GM18868 (cell line): ENCODE results near the gene RPL31.

ENCODE experiments used
- ATAC-seq: cut with Tn5 transposase; IDR thresholded peaks from one replicate; pipeline ENCODE4 v1.9.1; 2021; ENCODE audit warnings: mild to moderate bottlenecking, moderate library complexity; ENCODE audit not compliant: unreplicated experiment

RPL31 gene

DNA sequence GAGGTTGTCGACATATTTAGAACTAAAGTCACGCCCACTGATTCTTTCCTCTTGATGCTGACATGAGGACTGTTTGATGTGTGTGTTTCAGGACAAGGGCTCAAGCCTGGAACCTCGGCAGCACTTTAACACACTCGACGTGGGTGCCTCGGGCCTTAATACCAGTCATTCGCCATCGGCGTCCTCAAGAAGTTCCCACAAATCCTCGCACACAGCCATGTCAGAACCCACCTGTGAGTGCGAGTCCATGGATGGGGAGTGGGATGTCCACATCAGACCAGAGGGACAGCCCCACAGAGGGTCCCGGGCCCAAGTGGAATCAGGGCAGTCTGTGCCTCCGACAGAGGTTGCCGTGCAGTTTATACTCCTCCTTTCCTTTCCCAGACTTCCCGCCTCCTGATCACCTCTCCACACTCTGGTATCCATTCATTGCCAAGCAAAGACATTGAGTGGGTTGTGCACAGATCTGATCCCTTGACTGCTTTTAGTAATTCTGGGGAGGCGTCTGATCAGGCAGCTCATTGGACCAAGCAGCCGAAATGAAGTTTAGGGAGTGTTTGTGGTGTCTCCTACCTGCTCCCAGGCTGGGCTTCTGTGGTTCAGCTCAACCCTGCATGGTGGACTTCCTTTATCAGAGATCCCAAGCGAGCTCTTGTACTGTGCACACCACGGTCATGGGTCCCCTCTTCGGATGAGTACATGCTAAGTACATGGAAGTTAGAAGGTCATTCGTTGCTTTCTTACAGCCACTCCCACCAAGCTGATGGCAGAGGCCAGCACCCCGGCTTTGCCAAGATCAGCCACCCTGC, 27.2 kb upstream of the RPL31 start:
- no peak for ATAC-seq

DNA sequence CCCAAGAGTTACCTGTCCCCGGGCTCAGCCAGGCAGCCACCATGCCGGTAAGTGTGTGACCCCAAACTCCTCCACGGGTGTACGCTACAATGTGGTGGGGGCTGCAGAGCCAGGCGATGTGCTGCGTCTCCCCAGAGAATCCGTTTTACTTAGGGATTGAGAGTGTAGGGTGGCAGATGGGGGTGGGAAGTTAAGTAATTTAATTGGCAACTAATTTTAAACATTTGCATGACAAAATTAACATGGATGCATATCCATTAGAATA, 26.6 kb upstream of the RPL31 start:
- no peak for ATAC-seq

DNA sequence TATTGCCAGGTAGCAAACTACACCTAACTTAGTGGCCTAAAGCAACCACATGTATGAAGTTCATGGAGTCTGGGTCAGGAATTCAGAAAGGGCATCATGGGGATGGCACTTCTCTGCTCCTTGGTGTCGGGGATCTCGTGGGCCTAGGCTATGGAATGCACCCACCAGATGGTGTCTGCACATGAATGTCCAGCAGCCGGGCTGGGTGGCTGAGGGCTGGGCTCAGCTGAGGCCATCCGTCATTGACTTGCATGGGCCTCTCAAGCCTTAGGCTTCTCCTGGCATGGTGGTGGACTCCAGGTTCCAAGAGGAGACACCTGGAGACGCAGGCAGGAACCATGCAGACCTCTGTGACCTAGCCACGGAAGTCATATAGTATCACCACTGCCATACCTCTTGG, 26.0 kb upstream of the RPL31 start:
- no peak for ATAC-seq

DNA sequence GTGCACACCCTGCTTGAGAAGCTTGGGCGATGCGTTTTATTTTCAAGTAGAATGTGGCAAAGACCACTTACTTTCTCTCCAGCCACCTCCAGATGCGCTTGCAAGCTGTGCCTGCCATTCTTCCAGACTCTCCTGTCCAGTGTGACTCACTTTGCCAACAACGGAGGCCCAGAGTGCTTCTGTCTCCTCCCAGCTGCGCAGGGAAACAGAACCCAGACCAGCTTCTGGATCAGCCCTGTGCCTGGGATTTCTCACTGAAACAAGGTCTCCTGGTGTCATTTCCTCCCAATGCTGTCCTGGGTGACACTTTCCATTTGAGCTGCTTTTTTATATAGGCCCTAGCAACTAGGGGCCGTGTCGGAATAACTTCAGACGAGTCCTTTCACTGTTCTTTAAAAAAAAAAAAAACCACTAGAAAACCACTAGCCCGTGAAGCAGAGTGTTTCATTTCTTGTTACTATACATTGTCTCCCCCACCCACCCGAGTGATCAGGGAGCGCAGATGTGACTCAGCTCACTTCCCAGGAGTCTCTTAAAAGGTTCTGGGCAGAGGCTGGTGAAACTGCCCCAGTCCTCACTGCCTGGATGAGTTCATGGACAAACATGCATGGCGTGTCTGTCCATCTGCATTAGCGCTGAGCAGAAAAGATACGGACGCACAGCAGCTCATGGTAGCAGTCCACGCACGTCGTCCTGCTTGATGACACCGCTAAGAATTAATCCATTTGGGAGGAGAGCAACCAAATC, 25.3 kb upstream of the RPL31 start:
- ATAC-seq: peak; percentile 88

DNA sequence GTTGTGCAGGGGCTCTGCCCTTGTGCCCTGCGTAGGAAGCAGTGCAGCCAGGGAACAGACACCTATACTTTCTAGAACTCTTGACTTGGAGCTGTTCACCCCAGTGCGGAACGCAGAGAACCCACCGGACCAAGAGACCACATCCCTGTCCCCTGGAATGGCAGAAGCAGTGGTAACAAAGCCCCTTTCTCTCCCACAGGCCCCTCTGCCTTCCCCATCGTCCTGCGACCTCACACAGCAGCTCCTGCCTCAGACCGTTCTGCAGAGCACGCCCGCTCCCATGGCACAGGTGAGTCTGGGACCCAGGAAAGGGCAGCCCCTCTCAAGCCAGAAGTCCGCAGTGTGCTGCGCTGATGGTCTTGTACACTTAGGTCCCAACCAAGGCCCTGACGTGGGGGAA, 24.6 kb upstream of the RPL31 start:
- ATAC-seq: no peak

DNA sequence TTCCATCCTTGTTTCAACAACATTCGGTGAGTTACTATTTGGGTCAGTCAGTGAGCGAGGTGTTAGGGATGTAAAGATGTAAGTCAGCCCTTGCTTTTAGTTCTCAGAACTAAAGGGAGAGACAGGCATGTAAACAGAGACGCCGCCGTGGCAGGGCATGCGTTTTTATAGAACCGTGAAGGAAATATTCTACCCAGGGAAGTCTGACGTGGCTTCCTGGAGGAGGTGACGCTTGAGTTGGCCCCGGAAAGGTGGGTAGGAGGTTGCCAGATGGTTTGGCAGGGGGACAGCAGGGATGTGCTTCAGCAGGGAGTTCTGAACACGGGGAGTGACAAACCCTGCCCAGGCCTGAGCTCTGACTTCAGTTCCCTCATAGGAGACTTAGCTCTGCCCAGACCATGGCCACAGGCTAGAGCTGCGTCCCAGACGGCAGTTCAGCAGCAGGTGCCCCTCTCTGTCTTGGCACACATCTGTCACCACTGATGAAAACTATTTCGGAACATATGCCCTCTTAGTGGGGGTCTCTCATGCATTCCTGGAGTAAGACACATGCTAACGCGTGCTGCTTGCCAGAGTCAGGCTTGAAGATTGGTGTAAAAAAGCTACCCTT, 23.4 kb upstream of the RPL31 start:
- no peak for ATAC-seq

DNA sequence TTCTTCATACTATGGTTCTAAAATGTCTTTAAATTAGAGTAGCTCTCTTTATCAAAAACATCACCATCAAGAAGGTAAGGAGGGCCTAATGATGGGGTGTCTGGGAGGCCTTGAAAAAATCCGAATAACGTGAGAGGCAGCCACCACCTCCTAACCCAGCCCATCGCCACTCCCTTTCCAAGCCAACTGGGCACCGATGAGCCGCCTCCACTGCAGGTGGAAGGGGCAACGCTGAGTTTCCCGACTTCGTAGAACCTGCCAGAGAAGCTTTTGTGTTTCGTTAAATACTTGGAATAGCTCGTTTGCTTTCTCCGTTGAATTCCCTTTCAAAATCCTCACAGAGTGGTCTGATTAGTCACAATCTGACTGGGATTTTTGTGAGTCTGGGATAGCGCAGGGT, 22.0 kb upstream of the RPL31 start:
- no peak for ATAC-seq

DNA sequence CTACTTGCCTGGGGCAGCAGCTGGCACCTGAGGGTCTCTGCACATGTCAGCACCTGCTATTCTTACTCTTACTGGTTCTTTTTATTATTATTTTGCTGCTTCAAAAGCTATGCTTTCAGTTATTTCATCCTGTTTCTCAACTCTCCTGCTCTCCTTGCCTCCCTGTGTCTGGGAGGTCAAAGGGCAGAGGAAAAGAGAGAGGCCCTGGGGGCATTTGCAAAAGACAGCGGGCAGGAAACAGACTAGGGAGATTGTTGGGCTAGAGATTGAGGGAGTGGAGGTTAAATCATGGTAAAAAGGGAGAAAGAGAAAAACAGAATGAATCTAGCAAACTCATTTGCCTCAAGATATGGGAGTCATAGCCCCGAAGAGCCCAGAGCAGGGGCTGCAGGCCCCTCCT, 21.1 kb upstream of the RPL31 start:
- no peak for ATAC-seq

DNA sequence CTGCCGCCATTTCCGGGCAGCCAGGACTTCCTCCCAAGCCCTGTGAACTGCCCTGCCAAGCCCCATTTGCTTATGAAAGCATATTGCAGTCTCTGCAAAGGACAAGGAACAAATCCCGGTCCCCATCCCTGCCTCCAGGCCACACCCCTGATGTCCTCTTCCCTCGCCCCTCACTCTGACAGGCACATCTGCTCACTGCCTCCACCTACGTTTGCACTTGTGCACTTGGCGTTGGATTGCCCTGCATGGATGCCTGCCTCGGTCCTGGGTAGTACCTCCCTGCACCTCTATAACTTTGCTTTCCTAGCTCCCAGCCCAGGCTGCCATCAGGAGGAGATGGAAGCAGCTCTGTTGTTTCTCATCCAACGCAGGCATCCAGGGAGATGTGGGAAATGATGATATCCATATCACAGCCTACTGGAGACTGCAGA, 19.6 kb upstream of the RPL31 start:
- no peak for ATAC-seq

DNA sequence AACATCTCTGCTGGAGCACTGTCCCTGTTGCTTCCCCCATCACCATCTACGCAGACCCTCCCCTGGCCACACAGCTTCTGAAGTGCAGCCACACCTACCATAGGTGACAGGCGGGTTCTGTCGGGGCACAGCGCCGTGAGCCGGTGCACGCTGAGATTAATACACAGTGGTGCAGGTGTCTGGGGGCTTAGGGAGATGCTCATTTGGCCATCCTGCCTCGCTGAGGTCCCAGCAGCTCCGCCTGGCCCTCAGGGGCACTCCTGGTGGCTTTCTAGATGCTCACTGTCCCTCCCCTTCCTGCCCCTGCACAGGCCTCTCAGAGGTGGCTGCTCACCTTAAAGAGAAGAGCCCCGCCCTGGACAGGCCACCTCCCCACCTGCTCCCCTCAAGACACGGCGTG, 18.9 kb upstream of the RPL31 start:
- ATAC-seq: no peak

DNA sequence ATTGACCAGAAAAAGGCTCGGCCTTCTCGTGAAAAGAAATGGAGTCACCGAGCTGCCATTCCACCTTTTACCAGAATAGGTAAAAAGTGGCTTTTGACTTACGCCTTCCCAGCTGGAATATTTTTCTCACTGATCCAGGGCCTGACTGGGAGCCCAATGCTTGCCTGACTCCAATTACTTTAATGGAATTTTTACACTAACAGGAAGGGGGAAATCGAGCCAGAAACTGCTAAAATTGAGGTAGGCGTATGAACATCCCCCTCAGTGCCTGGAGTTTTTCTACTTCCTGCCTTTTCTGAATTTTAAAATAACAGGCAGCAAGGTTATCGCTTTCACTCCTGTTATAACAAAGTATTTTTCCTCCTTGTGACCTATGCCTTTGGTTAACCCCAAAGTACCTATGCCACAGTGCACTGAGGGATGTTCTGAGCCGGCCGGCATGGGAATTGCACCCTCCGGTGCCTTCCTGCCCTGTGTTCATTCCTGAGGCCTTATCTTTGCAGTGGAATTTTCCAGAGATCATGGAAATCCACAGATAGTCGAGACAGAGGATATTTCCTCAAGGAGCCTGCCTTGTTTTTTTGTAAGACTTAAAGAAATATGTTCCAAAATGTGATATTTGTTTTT, 18.3 kb upstream of the RPL31 start:
- ATAC-seq: no peak

DNA sequence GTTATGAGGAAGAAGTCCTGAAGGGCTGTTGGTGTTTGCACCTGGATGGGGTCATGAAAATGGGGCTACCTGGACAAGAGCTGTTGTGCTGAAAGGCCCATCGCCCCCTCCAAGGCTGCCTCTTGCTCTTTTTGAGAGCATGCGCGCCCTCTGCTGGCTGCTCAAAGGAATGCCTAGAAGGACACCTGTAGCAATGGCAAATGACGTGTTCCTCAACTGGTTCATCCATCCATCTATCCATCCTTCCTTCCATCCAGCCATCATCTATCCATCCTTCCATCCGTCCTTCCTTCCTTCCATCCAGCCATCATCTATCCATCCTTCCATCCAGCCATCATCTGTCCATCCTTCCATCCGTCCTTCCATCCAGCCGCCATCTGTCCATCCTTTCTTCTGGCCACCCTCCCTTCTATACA, 17.2 kb upstream of the RPL31 start:
- ATAC-seq: no peak

DNA sequence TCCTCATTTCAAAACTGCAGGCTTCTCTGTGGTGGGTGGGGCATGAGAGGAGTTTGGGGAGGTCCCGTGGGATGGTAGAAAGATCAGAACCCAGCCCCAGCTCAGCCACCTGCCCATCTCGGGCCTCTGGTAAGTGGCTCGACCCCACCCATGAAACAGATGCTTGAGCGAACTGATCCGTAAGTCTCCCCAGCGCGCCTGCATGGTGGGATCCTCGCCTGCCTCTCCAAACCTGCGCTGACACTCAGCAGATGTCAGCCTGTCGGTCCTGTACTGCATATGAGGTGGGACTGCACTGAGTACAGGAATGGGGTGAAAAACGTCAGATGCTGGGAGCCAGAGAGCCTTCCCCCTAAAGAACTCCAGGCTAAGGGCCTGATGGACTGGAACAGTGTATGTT, 15.9 kb upstream of the RPL31 start:
- no peak for ATAC-seq

DNA sequence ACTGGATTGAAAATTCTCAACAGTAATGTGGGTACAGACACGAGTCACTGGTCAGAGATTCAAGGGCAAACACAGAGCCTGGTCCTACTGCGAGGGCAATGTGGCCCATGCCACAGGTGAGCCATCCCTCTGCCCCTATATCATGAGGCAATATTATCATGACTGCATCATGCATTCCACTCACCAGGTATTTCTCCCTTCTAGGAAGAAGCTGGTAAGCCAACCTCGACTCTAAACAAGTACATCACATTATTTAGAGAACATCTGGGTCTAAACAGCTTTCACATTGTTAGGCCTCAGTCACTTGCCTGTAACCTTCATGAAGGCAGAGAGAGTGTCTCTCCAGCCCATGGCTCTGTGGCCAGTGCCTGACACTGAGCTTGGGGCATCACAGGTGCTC, 14.6 kb upstream of the RPL31 start:
- ATAC-seq: no peak

DNA sequence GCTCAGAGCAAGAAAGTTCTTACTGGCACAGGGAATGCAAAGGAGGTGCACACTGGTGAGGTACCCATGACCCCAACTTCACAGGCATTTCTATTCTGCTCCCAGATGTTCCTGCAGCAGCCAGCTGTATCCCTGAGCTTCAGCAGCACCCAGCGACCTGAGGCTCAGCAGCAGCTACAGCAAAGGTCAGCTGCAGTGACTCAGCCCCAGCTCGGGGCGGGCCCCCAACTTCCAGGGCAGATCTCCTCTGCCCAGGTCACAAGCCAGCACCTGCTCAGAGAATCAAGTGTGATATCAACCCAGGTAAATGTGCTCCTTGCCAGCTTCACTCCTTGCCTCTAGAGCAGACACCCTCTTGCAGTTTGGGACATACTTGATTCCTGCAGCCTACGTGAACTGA, 14.1 kb upstream of the RPL31 start:
- ATAC-seq: no peak

DNA sequence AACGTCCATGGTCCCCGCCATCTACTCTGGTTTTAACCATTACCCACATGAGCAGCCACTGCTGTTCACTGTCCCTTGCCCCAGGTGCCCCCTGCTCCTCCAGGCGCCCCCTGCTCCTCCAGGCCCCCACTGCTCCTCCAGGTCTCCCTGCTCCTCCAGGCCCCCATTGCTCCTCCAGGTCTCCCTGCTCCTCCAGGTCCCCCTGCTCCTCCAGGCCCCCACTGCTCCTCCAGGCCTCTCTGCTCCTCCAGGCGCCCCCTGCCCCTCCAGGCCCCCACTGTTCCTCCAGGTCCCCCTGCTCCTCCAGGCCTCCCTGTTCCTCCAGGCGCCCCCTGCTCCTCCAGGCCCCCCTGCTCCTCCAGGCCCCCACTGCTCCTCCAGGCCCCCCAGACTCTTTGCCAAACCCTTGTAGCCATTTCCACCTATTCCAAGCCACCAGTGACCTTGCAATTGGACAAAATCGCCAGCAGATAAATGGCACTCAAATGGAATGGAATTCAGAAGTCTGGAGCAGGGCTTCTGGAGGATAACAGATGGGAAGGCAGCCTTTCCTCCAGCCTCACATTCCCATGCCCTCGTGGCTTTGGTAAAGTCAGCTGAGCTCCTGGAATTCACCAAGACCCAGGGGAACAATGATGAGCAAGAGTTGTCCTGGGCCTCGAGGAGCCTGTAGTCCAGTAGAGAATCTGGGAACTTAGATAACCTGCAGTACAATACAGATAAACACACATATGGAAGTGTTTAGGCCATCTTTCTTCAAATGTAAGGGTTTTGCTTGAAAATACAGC, 13.3 kb upstream of the RPL31 start:
- ATAC-seq: no peak

DNA sequence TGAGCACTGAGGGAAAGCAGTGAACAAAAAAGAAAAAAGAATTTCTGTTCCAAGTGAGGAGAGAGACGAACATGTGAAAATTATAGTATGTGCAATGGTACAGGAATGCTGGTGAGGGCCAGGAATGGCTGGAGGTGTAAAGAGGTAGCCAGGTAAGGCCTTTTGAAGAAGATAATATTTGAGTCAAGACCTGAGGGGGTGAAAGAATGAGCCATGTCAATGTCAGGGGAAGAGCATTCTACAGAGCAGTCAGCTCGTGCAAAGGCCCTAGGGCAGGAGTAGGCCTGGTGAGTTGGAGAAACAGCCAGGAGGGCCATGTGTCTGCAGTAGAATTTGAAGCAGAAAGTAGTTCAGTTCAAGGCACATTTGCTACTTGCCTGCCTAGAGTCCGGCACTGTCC, 12.4 kb upstream of the RPL31 start:
- ATAC-seq: no peak

DNA sequence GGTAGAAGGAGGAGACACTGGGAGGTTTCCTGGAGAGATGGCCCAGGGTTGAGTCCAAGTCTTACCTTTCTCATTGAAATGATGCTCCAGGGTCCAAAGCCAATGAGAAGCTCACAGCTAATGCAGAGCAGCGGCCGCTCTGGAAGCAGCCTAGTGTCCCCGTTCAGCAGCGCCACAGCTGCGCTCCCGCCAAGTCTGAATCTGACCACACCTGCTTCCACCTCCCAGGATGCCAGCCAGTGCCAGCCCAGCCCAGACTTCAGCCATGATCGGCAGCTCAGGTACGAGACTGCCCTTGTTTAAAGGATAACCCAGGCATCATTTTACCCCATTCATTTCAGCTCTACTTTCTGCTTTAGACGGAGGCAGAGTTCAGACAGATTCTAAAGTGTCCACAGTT, 11.9 kb upstream of the RPL31 start:
- ATAC-seq: no peak

DNA sequence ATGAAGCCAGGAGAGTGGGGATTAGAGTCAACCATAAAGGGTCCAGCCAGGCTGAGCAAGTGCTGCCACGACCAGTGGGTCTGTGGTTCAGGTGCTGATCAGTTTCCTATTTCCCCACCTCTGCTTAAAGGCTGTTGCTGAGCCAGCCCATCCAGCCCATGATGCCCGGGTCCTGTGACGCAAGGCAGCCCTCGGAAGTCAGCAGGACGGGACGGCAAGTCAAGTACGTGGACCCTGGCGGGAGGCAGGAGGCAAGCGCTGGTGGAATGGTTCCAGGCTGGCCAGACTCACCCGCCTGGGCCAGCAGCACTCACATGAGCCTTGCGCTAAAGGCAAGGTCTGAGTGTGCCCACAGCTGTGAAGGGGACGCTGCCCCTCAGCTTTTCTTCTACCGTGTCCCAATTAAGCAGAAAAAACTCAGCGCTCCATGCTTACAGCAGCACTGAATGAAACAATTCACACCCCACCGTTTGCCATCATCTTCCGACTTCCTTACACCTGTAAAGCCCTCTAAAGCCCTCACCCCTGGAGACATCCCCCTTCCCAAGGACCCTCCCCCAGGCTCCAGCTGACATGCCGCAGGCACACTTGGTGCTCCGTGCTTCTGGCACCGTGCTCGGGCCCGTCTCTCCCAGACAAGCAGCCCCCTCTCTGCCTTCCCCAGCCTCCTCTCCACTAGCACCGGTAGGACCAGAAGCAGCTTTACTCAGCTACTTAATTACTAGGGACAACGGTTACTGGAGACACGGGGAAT, 11.3 kb upstream of the RPL31 start:
- ATAC-seq: no peak

DNA sequence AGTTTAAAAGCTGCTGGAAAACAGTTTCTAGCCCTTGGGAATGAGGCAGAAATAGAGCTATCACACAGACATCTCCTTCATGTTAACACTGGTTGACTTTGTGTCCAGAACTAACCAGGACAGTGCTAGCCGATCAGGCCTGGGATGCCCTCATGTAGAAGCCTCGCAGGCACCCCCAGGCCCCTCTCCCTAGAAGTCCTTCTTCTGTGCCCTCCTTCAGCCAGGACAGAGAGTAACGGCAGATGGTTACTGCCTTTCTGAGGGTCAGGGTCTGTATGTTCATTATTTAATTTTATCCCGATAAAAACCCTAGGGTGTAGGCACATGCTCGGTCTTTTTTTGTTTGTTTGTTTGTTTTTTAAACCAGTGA, 10.7 kb upstream of the RPL31 start:
- no peak for ATAC-seq
